GM13976 (cell line): Measurements from ENCODE around the gene EPHB3.

ENCODE experiments used
- DNase-seq: peaks from one replicate; pipeline ENCODE4 v3.0.0; 2012; ENCODE audit warnings: low spot score
- in situ Hi-C: fragments of 300-500 bp; cut with MboI; formaldehyde crosslinking; loops from one replicate; pipeline ENCODE4 v1.12.0; 2022; ENCODE audit warnings: low sequenced_read_pairs, mixed read lengths, inconsistent platforms; ENCODE audit not compliant: unreplicated experiment
- TF ChIP-seq, protein P1 (sequence below): IDR thresholded peaks from 2 replicates; pipeline ENCODE4 v1.5.1; 2012; ENCODE audit warnings: borderline replicate concordance, mild to moderate bottlenecking; ENCODE audit not compliant: insufficient read depth; ENCODE audit errors: extremely low read depth, missing control alignments, control extremely low read depth

EPHB3 gene

DNA sequence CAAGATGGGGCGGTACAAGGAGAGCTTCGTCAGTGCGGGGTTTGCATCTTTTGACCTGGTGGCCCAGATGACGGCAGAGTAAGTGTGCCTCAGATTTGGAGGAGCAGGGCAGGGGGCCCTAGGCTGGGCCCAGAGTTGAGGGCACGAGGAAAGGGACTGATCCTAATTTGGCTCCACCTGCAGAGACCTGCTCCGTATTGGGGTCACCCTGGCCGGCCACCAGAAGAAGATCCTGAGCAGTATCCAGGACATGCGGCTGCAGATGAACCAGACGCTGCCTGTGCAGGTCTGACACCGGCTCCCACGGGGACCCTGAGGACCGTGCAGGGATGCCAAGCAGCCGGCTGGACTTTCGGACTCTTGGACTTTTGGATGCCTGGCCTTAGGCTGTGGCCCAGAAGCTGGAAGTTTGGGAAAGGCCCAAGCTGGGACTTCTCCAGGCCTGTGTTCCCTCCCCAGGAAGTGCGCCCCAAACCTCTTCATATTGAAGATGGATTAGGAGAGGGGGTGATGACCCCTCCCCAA is 19.8 kb downstream of the EPHB3 start:
- DNase-seq, result no peak
- TF ChIP-seq, protein P1, sequence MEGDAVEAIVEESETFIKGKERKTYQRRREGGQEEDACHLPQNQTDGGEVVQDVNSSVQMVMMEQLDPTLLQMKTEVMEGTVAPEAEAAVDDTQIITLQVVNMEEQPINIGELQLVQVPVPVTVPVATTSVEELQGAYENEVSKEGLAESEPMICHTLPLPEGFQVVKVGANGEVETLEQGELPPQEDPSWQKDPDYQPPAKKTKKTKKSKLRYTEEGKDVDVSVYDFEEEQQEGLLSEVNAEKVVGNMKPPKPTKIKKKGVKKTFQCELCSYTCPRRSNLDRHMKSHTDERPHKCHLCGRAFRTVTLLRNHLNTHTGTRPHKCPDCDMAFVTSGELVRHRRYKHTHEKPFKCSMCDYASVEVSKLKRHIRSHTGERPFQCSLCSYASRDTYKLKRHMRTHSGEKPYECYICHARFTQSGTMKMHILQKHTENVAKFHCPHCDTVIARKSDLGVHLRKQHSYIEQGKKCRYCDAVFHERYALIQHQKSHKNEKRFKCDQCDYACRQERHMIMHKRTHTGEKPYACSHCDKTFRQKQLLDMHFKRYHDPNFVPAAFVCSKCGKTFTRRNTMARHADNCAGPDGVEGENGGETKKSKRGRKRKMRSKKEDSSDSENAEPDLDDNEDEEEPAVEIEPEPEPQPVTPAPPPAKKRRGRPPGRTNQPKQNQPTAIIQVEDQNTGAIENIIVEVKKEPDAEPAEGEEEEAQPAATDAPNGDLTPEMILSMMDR, result no peak
- in situ Hi-C loops, result no loop called here

DNA sequence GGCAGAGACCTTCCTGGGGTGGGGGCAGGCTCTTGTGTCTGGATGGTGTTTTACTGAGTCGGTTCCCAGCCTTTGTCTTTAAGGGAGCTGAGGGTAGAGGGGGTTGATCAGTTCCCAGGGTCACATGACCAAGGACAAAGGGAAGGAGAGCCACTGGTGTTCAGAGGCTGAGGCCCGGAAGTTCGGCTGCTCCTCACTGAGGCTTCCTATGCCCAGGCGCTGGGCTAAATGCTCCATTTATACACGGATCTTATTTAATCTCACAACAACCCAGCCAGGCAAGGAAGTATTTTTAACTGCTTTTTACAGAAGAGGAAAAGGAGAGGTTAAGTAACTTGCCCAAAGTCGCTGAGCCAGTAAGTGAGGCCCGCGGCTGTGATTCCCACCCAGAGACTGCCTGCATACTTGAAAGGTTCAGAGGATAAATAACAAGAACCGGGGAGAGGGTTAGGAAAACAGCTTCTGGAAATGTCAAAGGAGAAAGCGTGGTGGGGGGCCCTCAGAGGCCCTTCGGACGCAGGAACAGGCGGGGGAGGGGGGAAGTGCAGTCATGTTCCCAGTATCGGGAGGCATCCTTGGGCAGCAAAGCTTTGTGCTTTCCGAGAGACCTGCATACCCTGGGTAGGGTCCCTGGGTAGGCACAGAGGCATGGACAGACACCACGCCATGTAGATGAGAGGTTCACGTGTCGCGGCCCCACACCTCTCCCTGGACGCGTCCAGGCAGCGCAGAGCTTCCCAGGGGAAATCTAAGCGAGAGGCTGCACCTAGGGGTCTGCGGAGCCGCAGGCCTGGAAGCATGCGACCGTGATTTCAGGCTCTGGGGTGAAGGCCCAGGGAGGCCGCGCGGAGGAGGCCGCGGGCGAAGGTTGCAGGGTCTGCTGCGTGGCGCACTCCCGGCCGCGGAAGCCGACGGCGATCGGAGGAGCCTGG is 21.3 kb downstream of the EPHB3 start:
- in situ Hi-C loops, result no loop called here
- TF ChIP-seq, protein P1, result no peak
- DNase-seq, result no peak

DNA sequence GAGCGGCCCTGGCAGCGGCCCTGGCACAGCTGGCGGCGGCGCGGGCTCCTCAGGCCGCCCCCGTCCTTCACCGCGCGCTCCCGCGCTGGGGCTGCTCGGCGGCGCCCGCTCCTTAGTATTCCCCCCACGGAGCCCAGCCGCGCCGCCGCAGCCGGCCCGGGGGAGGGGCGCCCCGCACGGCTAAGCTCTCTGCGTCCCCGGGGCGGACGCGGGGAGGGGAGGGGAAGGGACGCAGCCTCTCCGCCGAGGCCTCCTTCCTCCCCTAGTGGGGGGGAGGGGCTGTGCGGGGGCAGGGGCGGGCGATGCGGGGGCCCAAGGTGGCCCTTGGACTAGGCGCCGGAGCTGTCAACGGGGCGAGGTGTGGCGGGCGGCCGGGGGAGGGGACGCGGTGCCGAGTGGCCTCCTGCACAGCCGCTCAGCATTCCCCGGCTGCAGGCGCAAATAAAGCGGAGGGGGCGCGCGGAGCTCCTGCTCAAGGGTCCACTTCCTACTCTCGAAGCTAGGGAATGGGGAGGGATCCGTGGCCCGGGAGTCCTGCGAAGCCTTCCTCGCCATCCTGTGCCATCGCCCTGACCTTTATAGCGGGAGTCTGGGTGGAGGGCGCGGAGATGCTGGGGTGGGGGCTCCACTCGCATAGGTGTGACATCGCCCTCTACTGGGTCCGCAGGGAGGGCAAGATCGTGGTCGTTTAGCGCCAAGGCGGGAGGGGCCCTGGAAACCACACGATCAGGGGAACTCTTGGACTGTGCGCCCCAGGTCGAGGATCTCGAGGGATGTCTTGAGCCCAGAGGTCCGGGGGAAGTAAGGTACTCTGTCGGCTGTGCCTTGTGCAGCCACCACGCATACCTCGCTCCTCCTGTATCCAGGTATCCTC is 22.2 kb downstream of the EPHB3 start:
- no peak for DNase-seq
- in situ Hi-C loops, result no loop called here
- TF ChIP-seq, protein P1, result no peak

GRCh38 chr3:184584464-184584891 is 22.9 kb downstream of the EPHB3 start:
- no peak for DNase-seq
- in situ Hi-C loops, result no loop called here
- TF ChIP-seq, protein P1, result no peak

DNA sequence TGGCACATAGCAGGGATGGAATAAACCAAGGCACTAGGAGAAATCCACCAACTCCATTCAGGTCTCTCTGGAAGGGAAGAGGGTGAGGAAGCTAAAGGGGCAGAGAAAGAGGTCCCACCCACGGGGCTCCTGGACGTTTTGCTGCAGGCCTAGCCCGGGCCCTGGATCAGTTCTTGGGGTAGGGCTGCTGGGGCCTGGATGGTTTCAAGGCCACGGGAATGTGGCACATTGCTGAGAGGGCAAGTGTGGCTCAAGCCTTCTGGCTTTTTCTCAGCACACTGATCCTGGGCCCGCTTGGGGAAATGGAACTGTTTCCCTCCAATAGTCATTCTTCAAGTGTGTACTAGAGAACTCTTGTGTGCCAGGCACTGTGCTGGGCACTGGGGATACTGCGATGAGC is 24.0 kb downstream of the EPHB3 start:
- DNase-seq, result no peak
- TF ChIP-seq, protein P1, result no peak
- in situ Hi-C loops, result no loop called here

DNA sequence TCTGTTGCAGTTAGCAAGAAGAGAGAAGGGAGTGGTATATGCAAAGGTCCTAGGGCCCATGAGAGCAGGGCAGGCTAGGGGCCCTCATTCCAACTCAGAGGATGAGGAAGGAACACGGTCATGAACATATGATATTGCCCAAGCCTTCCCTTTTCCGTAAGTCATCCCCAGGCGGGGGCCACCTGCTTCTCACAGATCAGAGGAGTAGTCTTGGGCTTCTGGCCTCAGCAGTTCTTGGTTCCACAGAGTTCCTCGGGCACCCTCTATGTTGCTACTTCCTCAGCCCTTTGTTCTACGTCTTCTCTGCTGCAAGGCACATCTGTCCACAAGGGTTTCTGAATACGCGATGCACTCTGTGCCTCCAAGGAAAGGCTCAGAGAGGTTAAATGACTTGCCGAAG is 25.3 kb downstream of the EPHB3 start:
- in situ Hi-C loops, result no loop called here
- TF ChIP-seq, protein P1, result no peak
- no peak for DNase-seq
